Erythroblast (primary cell): ENCODE results near the gene ZSWIM5.
"Not testable (repeated sequence)": the region's sequence is repeated elsewhere in the genome, so short reads cannot be mapped to it uniquely, and the experiment has no call there.

Experiments
- DNase-seq, 2 experiments: peaks; one replicate each; lab custom pipeline; 2025; lab: John Stamatoyannopoulos, UW
- GATA1 ChIP-seq: IDR thresholded peaks from 2 replicates; pipeline ENCODE4 v1.6.1; 2011; ENCODE audit warnings: low read depth, mild to moderate bottlenecking, control low read depth, low read length, moderate library complexity
- POLR2A ChIP-seq: IDR thresholded peaks from 2 replicates; pipeline ENCODE4 v1.6.1; 2011; ENCODE audit warnings: mild to moderate bottlenecking, low read length

The ZSWIM5 gene

GRCh38 chr1:45009296-45009865 is 197.0 kb downstream of the ZSWIM5 start:
- TF ChIP-seq POLR2A, result no peak
- no peak for TF ChIP-seq GATA1
- no peak for DNase-seq

- no peak for DNase-seq
- TF ChIP-seq POLR2A (no peak), GATA1 (no peak)
These were observed 197.9 kb downstream of the ZSWIM5 start for GRCh38 chr1:45008516-45008915.

GRCh38 chr1:45008076-45008475 is 198.3 kb downstream of the ZSWIM5 start:
- DNase-seq, result no peak
- no peak for TF ChIP-seq POLR2A
- no peak for TF ChIP-seq GATA1

GRCh38 chr1:45007311-45007710 is 199.1 kb downstream of the ZSWIM5 start:
- no peak for TF ChIP-seq GATA1
- no peak for DNase-seq

GRCh38 chr1:45005761-45006160 is 200.6 kb downstream of the ZSWIM5 start:
- no peak for DNase-seq
- TF ChIP-seq POLR2A (no peak), GATA1 (no peak)

GRCh38 chr1:45004281-45004920 is 202.0 kb downstream of the ZSWIM5 start:
- no peak for DNase-seq
- TF ChIP-seq POLR2A, result no peak
- TF ChIP-seq GATA1, result no peak

- DNase-seq, result no peak
- no peak for TF ChIP-seq GATA1
These were observed 202.7 kb downstream of the ZSWIM5 start for GRCh38 chr1:45003741-45004140.

GRCh38 chr1:45002650-45003645 is 203.5 kb downstream of the ZSWIM5 start:
- TF ChIP-seq GATA1, result no peak
- TF ChIP-seq POLR2A, result no peak
- no peak for DNase-seq

GRCh38 chr1:45001576-45001975 is 204.8 kb downstream of the ZSWIM5 start:
- DNase-seq, result not testable (repeated sequence)

GRCh38 chr1:45001011-45001481 is 205.4 kb downstream of the ZSWIM5 start:
- no peak for DNase-seq
- TF ChIP-seq POLR2A (no peak), GATA1 (no peak)

- DNase-seq, result no peak
- TF ChIP-seq POLR2A, result no peak
- TF ChIP-seq GATA1, result no peak
These were observed 207.2 kb downstream of the ZSWIM5 start for GRCh38 chr1:44999232-44999631.

GRCh38 chr1:44995467-44996238 is 210.8 kb downstream of the ZSWIM5 start:
- TF ChIP-seq POLR2A, result no peak
- no peak for TF ChIP-seq GATA1
- no peak for DNase-seq

GRCh38 chr1:44994309-44994898 is 212.0 kb downstream of the ZSWIM5 start:
- DNase-seq, result no peak
- TF ChIP-seq GATA1 (no peak), POLR2A (no peak)
